NCI-H1694 treated with DMSO at 0.1 percent for 48 hours (cell line): ENCODE data around the gene FBXW8.

ENCODE experiments used
- DNase-seq: peaks from one replicate; lab custom pipeline; 2025; lab: John Stamatoyannopoulos, UW

FBXW8 gene

DNA sequence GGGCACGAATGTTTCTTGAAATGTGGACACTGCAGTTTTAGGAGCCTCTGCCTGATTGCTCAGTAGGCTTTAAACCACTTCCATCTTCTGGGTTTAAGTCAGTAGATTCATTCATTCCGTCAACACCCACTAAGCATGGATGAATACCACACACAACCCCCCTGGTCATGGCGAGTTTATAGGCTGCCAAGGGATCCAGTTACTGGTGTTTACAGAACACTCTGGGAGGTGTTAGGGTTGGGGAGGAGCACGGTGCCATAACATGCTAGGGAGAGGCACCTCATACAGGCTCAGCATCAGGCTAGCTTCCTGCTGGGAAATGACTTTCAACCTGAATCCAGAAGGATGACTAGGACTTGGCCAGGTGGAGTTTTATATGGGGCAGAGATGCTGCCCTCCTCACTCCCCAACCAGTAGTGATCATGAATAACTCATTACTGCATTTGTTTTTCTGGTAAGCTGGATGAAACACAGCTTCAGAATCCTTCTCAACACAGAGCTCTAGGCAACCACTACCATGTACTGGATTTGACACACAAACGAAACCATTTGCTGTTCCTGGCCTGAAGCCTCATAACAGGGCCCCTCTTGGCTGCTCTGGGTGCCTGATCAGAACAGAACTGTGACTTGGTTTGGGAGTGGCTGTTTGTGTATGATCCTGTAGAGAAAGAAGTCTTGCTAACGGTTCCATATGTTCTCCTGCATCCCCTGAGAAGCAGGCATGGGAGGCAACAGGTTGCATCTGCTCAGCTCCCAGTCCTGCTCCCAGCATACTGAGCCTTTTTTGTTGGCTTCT, 47.9 kb downstream of the FBXW8 start:
- no peak for DNase-seq

DNA sequence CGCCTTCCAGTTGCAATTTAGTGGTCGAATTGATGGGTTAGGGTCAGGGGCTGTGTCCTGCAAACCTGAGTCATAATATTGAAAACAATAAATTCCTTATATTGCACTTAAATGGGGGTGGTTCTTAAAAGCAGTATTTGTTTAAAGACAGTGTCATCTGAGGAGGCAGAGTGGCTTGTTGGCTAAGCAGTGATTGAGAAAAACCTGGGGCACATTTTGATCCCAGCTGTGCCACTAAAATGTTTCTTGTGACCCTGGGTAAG, 48.4 kb downstream of the FBXW8 start:
- DNase-seq, result no peak

DNA sequence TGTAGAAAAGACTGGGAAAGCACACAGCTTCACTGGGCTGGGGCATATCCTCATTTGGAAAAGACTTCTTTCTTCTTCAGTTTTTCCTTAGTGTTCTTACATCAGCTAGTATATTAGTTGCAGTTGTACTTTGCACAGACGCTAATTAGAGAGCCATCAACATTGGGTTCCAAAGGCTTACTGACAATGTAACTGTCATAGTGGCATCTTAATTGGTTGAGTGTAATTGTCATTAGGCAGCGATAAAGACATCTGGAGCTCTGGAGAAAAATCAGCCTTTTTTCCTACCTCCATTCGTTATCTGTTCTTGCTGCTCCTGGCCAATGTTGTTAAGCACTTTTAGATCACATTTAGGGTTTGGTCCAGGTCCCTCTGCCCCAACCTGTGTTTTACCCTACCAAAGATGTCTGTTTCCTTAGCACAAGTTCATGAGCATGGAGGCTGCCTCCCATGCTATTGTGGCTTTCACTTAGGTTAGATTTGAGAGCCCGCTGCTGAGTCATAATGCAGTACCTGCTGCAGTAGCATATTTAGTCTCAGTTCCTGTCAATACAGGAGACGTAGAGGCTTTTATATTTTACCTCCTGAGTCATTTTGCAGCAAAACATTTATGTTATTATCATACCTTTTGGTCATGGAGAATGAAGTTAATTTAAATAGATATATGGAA, 49.2 kb downstream of the FBXW8 start:
- DNase-seq, result no peak

DNA sequence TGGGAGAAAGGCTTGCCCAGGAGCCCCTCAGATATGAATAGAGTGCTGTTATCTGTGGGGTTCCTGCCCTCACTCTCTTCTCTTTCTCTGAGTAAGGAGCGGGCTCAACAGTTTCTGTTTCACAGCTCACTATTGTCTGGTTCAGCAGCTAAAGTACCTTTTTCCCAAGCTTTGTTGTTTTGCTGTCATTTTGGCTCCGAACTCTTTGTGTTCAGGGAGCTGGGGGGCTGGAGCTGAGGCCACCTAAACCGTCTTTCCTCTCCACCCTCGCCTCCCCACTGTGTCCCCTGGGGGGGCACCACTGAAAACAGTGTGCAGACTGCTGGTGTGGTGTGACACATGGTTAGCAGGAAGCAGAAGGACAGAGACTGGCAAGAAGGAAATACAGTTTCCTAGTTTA, 51.4 kb downstream of the FBXW8 start:
- no peak for DNase-seq

DNA sequence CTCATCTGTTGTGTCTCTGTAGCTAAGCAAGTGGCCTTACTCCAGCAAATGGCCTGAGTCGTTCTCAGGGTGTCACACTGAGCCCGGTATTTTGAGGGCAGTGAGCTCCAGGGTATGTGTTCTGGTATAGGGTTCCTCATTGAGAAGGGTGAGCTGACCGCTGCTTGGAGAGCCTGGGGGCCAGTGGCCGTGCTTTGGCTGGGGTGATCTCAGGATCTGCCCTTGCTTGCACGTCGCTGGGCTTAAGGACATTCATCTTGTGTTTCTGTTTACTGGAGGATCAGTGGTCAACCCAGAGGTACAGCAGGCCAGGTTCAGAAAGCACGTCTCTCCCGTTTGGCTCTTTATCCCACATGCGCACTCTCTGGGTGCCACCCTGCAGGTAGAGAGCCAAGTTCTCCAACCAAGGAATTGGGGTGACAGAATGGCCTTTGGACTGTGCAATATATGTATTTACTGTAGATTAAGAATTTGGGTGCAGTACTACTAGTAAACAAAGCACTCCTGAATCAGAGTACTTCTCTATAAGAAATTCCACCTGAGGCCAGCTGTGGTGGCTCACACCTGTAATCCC, 52.1 kb downstream of the FBXW8 start:
- no peak for DNase-seq

DNA sequence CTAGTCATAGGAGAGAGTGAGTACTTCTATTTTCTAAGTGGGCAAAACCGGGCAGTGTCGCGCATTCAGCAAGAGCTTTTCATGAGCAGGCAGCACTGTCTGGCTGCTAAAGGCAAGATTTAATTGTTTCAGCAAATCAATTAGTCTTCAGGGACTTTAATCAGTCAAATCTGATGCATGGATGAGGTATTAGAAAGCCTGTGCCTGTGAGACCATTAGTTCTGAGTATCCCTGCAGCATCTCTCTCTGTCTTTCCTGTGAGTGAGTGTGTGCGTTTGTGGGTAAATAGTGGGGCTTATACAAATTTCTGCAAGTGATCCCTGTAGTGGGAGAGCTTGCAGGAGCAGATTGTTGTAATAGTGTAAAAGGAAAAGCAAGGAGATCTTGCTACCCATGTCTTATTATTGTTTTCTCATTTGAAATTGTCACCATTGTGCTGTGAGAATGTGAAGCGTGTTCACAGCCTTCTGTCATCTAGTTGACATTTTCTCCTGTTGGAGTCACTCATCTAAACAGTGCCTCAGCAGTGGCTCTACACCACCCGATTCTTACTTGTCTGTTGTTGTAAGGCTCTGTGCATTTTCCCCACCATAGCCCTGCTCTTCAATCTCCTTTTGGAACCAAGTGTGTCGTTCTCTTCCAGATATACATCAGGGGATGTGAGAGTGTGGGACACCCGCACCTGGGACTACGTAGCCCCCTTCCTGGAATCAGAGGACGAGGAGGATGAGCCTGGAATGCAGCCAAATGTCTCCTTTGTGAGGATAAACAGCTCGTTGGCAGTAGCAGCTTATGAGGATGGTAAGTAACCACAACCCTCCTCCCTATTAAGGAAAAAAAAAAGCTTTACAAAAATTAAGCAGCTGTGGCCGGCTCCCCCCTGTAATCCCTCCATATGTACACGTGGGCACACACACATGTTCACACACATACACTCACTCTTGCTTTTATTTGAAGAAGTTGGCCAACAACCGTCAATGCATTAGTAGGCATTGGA, 53.6 kb downstream of the FBXW8 start:
- peak; percentile 58 for DNase-seq

DNA sequence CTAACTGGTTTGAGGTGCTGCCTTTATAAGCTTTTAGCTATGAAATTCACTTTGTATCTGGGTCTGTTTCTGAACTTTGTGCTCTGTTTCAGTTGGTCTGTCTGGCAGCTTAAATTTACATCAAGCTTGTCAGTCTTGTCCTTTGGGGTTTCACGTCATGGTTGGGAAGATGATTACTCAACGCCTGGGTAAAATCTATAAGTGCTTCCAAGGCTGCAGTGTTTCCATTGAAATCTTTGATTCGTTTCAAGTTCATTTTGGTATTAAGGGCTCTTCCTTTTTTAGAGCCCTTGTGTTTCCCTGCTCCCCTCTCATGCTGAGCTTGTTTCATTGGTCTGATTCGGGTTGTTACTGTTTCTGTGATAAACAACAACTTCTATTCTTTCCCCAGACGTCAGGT, 58.2 kb downstream of the FBXW8 start:
- no peak for DNase-seq

DNA sequence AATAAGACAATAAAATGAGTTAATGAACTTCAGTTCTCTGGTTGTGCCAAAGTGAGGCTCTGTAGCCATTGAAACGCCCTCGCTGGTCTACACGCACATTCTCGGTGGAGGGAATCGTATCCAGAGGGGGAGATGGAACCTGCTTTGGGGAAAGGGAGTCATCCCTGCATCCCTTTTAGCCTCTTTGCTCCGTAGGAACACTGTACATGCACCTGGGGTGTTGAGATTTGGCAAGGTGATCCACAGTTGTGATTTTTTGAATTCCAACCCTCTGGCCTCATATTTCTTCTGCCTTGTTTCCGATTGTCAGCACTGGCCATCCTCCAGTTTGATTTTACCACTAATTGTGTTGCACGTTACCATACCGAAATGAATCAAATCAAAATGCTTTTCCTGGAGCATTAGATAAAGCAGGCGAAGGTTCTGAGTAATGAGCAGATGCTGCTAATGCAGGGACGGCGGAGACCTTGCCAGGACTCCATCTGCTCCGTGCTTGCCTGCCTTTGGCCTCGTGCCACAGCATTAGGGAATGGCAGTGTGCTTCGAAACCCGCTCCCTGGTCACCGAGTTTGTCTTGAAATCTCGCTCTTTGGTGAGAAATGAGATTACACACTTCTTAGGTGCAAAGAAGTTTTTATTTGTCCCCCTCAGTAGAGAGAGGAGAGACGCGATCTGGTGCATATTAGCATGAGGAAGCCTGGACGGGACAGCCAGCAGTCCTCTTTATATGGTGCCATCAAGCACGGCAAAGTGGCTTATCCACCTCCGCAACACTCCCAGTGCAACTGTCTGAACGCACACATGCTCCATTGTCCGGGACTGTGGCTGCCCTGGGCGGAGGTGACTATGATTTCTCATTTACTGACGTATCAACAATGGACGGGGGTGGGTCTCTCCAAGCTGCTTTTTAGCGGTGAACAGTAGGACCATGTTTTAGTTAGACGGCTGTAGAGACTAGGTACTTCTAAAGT, 59.1 kb downstream of the FBXW8 start:
- DNase-seq, result peak; percentile 93

DNA sequence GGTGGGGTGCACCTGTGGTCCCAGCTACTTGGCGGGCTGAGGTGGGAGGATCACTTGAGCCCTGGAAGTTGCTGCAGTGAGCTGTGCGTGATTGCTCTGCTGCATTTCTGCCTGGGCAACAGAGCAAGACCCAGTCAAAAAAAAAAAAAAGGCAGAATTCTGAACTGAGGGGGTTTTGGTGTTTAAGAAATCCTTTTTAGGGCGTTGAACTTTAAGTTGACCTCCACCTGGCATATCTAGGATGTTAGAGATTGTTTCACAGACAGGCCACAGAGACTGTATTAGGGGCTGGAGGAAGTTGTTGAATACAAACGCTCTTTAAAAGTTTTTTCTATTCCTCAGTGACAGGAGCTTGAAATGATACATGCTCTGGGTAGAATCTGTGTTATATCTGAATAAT, 60.5 kb downstream of the FBXW8 start:
- DNase-seq, result no peak

DNA sequence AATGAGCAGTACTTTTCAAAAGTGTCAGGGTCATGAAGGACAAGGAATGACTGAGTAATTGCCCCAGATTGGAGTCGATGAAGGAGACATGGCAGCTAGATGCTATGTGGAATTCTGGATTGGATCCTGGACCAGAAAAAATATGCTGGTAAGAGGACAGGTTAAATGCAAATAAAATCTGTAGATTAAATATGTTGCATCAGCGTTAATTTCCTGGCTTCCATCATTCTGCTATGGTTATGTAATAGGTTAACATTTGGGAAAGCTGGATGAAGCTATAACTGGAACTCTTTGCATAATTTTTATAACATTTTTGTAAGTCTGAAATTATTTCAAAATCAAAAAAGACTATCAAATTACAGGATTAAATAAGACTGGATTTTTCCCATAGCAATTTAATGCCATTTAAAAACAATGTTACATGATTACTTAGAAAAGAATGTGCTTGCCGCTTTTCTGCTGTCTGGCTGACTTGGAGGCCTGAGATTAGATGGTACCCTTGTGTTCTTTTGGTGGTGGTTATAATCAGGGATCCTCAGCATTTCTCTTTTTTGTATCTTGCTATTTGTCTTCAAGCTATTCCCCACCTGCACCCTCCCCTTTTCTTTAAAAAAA, 65.1 kb downstream of the FBXW8 start:
- DNase-seq, result no peak

DNA sequence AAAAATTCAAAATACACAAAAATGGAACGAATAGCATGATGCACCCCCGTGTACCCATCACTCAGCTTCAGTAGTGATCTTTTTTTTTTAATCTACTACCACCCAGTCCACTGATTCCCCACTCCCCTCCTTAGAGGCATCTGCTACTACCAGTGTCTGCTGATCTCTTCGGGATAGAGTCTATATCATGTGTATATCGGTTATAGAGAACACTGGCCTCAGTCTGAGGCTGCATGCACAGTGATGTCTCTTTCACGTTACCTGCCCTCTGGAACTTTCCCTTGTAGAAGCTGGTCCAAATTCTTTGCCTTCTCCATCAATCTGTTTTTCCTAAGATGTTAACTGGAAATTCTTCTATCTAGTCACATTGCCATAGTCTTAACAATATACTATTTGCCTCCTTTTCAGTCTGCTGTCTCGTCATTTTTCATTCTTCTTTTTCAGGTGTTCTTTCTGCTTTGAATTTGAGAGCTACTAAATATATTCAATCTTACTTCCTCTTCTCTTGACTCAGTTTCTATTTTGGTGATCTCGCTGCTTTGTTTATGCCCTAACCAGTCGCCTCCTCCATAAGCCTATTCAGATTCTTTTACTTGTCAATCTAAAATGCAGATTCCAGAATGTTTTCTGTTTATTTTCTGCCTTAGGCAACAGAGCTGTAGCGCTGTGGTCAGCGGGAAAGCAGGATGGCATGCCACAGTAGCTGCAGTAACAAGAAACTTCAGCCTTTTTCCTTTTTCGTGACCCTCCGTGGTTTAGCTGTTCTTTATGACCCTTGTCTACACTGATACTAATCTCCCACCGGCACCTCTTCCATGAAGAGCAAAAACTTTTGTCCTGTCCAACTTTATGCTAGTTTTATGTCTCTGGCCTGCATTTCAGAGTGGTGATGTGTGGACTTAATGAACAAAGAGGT, 67.0 kb downstream of the FBXW8 start:
- no peak for DNase-seq

DNA sequence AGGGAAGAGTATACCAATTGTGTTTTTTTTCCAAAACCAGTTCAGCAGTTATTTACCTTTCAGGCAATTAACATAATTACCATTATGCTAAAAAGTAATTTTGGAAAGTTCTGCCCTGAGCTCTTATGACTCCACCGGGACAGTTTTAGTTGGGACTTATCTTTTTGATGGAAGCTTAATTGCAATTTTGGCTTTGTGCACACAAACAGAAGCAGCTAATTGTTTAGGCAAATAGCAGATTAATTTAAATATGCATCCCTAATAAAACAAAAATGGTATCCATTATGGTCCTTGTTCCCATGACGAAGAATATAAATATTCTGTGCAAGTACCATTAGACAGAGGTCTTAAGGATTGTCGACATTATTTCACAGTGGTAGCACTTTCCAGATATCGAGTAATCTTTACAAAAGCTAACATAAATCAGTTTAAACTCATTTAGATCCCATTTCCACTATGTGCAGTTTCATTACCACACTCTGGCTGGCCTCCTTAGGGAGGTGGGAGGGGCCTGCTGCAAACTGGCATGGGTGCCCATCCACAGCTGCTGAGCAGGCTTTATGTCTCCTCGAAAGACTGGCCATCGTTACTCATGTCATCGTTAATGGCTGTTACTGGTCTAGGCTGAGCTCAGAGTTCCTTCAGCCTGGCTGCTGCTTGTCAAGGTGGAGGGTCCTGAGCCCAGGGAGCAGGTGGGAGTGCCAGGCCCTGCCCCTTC, 68.2 kb downstream of the FBXW8 start:
- DNase-seq, result no peak

DNA sequence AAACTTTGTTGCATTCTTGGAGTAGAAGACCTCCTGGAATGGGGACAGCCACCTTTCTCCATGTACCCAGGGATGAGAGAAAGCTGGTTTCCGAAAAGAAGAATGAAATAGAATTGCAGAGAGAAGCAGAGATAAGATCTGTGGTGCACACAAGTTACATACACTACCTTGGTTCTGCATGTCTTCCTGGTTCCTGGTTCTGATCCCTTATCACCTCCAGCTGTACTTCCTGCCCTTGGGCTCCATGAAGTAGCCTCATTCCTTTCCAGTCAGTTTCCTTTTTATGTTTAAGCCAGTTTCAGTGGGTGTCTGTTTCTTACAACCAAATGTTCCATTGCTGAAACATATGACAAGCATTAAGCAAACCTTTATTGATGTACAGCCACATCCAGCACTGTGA, 69.3 kb downstream of the FBXW8 start:
- DNase-seq, result no peak

DNA sequence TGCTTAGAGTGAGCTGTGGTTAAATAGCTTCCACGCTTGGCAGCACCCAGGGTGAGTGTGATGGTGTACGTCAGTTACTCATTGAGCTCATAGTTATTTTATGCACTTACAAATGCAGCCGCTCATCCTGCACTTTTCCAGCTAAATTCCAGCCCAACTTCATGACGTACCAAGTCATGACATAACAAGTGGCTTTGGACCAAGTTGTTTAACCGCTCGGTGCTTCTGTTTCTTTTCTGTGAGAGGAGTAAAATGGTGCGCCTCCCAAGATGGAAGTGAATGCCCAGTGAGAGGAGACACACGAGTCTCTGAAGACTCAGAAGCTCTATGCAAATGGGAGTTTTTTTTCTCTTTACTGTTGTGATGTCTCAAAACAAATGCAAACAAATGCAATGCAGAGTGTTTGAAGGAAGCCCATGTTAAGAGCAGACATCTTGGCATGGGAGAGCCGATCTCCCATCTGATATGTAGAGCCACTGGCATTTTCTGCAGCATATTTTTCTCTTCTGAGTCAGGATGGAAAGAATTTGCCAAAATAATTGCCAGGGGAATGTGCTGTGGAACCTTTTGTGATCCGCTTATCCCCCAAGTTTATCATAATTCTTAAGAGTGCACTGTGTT, 72.2 kb downstream of the FBXW8 start:
- no peak for DNase-seq

DNA sequence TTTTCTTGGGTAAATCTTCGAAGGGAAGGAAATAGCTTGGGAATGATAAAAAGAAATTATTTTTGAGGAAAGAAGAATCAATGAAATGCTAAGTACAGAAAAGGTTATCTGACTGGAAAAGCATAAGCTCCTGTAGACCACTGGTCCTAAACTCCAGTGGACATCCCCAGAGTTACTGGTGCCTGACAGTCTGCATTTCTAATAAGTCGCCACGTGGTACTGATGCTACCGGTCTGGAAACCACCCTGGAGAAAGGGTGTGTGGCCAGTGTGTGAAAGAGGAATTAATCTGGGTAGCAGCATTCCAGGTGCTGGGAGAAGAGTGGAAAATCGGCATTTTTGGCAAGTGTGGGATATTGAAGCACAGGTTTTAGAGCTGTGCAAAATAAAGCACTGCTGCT, 73.3 kb downstream of the FBXW8 start:
- DNase-seq, result no peak

DNA sequence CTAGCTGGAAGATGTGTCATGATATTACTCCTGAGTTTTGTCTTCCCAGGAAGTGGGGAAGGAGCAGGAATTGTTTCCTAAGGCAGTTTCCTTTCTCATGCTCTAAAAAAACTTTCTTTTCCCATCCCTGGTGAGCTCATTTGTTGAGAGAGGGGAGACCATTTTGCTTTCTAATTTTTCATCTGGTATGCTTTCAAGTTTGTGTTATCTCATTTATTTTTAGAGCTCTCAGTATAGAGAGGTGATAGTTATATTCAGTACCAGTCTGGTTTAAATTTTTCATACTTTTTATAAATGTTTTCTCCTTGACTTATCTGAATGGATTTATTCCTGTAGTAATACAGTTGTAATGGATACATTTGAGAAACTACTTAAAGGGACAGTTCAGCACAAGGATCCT, 79.6 kb downstream of the FBXW8 start:
- no peak for DNase-seq

DNA sequence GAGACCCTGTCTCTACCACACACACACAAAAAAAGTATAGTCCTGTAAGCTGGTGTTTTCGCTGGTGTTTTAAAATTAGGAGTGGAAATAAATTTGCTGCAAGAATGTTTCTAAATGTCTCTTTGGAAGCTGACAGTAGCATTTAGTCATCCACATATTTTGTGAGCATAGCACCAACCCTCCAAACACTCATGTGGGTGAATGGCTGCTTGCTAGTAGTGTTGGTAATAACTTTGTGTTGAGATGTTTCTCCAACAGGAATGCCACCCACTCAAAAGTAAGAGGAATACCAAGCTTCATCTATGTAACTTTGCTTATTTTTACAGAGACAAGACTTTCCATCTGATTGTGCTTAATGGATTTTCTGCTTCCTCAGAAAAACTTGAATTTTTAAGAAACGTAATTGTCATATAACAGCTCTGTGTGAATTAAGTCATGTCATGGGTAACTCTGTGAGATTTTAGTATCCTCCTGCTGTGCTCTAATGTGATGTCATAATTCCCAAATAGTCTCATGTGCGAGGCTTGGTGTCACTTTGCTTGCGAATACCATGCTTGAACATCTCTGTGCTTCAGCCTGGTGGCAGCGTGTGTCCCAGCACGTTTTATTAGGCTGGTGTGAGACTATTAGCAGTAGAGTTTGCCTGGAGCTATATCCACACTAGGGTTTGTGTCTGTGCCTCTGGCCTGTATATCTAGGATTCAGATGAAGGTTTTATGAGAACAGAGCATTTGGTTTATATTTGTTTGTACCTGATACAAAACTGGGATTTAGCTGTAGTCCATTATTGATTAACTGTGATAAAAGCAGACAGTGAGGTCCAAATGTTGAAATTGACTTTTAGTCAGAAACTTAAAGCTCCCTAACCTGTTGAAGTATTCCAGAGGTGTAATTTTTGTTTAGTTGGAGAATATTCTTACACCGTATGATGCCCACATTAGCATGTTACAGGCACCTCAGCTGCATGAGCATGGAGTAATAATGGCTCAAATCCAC, 80.5 kb downstream of the FBXW8 start:
- DNase-seq, result no peak
